GM19238 (cell line): ENCODE results near the gene PHACTR1.
"Not testable (repeated sequence)": the region's sequence is repeated elsewhere in the genome, so short reads cannot be mapped to it uniquely, and the experiment has no call there.

Source experiments
- DNase-seq: peaks from one replicate; pipeline ENCODE4 v3.0.0; 2011; ENCODE audit warnings: low spot score; ENCODE audit not compliant: insufficient read length

The PHACTR1 gene

GRCh38 chr6:13304101-13304500 is 587.5 kb downstream of the PHACTR1 start:
- DNase-seq = no peak

DNA sequence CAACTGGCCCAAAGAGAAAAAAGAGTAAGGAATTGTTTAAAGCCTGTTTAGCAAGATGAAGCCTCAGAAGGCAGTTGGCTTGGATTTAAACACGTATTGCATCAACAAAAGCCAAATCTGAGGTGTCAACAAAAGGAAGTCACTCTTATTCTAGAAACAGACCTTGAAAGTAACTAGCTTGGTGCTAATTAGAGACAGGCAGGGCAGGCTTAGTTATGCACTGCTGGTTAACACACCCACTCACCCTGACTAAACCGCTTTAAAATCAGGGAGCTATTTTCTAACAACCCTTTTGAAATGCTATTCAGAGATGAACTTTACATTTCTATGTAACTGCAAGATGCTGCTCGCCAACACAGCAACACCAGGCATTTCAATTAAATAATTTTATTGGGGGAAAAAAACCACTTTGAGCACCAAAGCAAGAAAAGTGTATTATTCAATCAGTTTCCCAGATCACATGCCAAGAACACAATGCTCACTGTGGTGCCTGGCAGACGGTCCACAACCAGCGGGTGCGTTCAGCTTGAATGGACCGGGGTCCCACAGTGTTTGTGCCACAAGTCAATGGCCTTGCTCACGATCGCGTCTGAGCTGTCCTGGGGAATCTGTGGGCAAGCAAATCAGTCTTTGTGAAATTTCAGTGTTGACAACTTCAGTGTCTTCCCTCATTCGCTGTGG is 588.2 kb downstream of the PHACTR1 start:
- DNase-seq = no peak

DNA sequence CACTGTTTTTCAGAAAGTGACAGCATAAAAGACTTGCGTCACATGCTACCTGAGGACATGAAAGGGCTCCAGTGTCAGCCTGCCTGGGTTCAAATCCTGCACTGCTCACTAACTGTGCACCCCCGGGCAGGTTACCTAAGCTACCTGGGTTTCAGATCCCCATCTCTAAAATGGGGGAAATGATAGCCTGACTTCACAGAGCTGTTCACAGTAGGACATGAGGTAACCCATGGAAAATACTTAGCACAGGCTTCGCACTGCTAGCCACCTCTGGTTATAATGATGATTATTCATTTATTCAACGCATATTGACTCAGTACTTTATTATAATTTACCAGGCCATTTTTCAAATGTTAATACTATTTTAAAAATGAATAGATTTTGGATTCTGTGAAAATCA is 588.7 kb downstream of the PHACTR1 start:
- no peak for DNase-seq

DNA sequence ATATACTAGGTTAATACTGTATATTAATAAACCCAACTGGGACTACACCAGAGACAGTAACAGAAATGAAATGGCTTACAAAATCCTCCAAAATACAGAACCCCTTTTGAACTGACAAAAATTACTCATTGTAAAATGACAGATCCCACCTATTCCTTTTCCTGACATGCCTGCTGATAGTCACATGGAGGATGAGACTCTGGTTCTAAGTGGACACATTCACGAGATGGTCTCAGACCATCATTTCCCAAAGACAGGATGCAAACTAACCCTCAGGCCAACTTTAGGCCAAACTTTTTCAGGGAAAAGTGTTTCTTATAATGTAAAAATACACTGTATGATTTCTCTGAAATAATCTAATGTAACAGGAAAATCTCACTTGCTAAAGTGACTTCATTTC is 589.2 kb downstream of the PHACTR1 start:
- no peak for DNase-seq

GRCh38 chr6:13307508-13307995 is 591.0 kb downstream of the PHACTR1 start:
- DNase-seq = no peak

DNA sequence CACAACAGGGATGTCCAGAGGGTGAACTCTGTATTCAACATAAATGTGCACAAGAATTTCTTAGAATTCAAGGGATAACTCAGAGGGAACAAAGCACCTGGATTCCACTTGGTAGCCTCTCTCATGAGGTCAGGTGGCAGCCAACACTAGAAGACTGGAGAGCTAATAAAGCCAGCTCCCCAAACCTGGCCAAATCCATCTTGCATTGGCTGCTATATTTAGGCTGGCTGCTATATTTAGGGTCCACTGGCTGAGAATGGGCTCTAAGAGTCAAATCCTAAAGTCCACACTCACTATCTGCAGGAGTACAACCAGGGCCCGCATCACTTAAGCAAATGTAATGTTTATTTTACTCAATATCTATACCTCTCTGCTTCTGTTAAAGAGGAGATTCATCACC is 591.8 kb downstream of the PHACTR1 start:
- DNase-seq = no peak

DNA sequence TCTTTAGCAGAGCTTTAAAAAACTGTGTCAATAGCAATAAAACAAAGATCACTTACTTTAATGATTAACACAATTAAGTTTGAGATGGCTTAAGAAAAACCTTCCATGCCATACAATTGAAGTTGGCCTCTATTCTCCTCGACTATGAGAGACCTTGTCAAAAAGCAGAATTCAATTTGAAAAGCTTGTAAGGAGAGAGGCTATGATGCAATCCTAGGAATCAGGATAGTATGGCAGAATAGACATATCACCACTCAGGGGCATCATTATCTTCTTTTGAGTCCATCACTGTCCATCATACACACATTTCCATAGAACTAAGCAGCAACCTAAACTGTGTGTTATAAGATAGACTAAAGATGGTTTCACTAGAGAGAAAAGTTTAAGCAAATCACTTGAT is 594.6 kb downstream of the PHACTR1 start:
- no peak for DNase-seq

- no peak for DNase-seq
These were observed 598.2 kb downstream of the PHACTR1 start for GRCh38 chr6:13314806-13315205.

GRCh38 chr6:13315896-13316295 is 599.3 kb downstream of the PHACTR1 start:
- no peak for DNase-seq

- DNase-seq = no peak
These were observed 602.3 kb downstream of the PHACTR1 start for GRCh38 chr6:13318821-13319220.

DNA sequence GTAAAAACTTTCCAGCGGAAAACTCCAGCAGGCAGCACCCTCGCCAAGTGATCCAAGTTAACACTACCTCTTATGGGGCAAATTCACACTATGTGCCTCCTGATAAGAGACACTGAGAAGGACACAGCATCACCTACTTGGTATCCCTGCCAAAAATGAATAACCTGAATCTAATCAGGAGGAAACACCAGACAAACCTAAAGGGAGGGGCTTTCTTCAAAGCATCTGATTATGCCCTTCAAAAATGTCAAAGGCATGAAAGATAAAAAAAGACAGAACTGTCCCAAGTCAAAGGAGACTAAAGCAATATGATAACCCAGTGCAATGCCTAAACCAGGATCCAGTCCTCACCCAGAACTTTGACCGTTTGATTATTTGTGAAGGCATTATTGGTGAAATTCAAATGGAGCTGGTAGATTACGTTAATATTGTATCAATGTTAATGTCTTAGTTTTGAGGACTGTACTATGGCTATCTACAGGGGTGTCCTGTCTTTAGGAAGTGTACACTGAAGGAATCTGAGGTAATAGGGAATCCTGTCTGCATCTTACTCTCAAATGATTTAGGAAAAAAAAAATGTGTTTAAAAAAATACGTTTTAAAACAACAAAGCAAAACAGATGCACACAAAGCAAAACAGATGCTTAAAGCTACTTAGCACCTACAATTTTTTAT is 603.5 kb downstream of the PHACTR1 start:
- DNase-seq = no peak

GRCh38 chr6:13326031-13326586 is 609.5 kb downstream of the PHACTR1 start:
- DNase-seq = not testable (repeated sequence)

DNA sequence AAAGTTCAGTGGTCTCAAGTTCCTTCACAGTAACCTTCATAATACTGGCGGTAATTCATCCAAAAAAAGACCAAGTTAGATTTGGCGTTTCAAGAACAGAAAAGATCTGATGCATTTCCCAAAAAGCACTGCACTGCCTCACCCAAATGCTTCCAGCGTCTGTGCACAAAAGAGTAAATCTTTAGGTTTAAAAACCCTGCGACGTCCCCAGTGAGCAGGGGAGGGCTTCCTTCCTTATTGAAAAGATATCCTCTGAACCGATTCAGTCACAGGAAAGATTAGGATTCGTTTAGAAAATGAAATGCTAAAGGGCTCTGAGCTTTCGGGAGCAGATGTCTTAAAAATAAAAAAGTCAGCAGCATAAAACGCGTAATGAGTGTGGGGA is 611.1 kb downstream of the PHACTR1 start:
- no peak for DNase-seq

DNA sequence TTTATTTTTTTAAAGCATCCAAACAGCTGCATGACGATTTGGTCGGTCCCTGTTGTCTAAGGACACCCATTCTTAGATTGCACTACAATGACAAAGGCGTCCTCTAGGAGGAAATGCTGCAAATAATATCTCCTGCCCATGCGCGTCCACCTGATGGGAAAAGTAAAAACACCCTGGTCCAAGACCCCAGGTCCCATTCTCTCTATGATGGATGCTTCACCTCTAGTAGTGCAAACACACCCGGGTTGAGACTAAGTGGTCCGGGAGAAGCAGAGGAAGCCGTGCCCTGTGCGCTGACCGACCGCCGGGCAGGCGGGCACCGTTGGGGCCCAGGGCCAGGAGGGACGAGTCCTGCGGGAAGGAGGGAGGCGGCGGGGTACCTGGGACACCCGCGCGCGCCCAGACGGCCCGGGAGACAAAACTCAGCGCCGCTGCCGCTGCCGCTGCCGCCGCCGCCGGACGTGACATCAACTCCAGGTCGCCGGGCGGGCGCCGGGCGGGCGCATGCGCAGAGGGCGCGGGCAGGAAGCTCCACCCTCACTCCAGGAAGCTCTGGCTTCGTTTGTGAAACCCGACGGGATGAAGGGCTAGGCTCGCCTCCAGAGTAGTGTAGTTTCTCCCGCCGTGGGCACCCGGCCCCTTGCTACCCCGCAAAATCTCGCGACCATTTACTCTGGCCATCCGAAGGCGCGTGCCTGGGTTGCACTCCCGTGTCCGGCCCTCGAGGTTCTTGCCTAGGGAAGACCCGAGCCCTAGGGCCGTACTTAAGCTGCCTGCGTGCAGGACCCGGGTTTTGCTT is 611.7 kb downstream of the PHACTR1 start, which contains the start of gene TBC1D7:
Gene TBC1D7 (minus strand): TSS at position 462 of the 799 bp plus-strand sequence. CDS start 1,639 bp downstream, outside the sequence.
- DNase-seq = peak; percentile 79

GRCh38 chr6:13328875-13329183 is 612.3 kb downstream of the PHACTR1 start:
- no peak for DNase-seq

- no peak for DNase-seq
These were observed 615.2 kb downstream of the PHACTR1 start for GRCh38 chr6:13331516-13332348.

- no peak for DNase-seq
These were observed 615.8 kb downstream of the PHACTR1 start for GRCh38 chr6:13332349-13332706.

GRCh38 chr6:13334953-13335352 is 618.4 kb downstream of the PHACTR1 start:
- no peak for DNase-seq

DNA sequence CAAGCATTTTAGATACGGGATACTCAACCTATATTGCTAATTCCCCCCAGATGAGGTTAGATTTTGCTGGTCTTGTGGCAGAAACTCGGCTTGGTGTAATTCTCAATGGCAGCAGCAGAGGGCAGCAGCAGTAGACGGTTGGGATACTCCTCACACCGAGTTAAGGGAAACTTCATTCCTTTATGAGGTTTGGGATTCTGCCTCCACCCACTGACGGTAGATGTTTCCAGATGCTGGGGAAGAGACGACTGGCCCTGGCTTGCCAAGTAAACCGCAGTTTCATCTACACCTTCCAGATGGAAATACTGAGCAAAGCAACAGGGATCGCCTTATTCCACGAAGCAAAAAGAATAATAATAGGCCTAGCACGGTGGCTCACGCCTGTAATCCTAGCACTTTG is 620.0 kb downstream of the PHACTR1 start:
- DNase-seq = peak; percentile 54

- DNase-seq = no peak
These were observed 621.5 kb downstream of the PHACTR1 start for GRCh38 chr6:13338038-13338437.
